Upper lobe of left lung (tissue), 4 donors: ENCODE measurements around the gene ITSN1.

ENCODE experiments used
- CTCF ChIP-seq, 6 experiments: fragments of 450-650 bp in 4 of 6; fragments of 200-600 bp in 2 of 6; sonication (generic) in 2 of 6; IDR thresholded peaks; one replicate each; pipeline ENCODE4 v1.5.1; 2016 to 2019; ENCODE audit warnings: antibody characterized with exemption in 6 of 6
- EP300 ChIP-seq, 4 donors: sonication (generic); formaldehyde crosslinking; IDR thresholded peaks; one replicate each; pipeline ENCODE4 v1.5.1; 2017; ENCODE audit warnings: antibody characterized with exemption in 4 of 4, control low read depth in 2 of 4
- POLR2A ChIP-seq, 4 donors: fragments of 450-650 bp; IDR thresholded peaks; one replicate each; pipeline ENCODE4 v1.5.1; 2016 to 2017; ENCODE audit warnings: antibody characterized with exemption in 4 of 4, mild to moderate bottlenecking in 2 of 4
- POLR2AphosphoS5 ChIP-seq, 2 donors: sonication (generic); formaldehyde crosslinking; IDR thresholded peaks; one replicate each; pipeline ENCODE4 v1.5.1; 2017; ENCODE audit warnings: antibody characterized with exemption in 2 of 2

GRCh38 chr21:33640697-33641351 is 1.5 kb upstream of the ITSN1 start:
- no peak for TF ChIP-seq CTCF (IDR thresholded peaks at IDR 0.05)
- no peak for TF ChIP-seq POLR2AphosphoS5 (IDR thresholded peaks at IDR 0.05)
- TF ChIP-seq POLR2A (IDR thresholded peaks at IDR 0.05), result no peak
- no peak for TF ChIP-seq EP300 (IDR thresholded peaks at IDR 0.05)
